Mononuclear cell (primary cell): ENCODE data around the gene BARHL1. TPM values are rescaled to one million over a fixed set of nuclear protein-coding genes. Genes with fewer than 3 reads are reported as not detected.

Source experiments
- H3K27me3 ChIP-seq: 2 replicates; pipeline ENCODE4 v1.6.0; 2011; ENCODE audit warnings: low read length, control low read depth; ENCODE audit not compliant: insufficient read depth
- H3K4me1 ChIP-seq: 2 replicates; pipeline ENCODE4 v1.5.1; 2011; ENCODE audit warnings: mild to moderate bottlenecking, low read length, control low read depth; ENCODE audit not compliant: insufficient read depth
- H3K4me3 ChIP-seq: 2 replicates; pipeline ENCODE4 v1.5.1; 2011; ENCODE audit warnings: mild to moderate bottlenecking, low read length, moderate library complexity
- H3K9me3 ChIP-seq: 2 replicates; pipeline ENCODE4 v1.5.1; 2011; ENCODE audit warnings: low read depth, mild to moderate bottlenecking, control low read depth, low read length
- total RNA-seq: library from RNA; depleted of rRNA; stranded (reverse); fragments of >200 nt; gene quantifications from one replicate; pipeline ENCODE4 v1.2.3, GENCODE V29; 2012

BARHL1 gene
- total RNA-seq, 1 donor, result not detected

DNA sequence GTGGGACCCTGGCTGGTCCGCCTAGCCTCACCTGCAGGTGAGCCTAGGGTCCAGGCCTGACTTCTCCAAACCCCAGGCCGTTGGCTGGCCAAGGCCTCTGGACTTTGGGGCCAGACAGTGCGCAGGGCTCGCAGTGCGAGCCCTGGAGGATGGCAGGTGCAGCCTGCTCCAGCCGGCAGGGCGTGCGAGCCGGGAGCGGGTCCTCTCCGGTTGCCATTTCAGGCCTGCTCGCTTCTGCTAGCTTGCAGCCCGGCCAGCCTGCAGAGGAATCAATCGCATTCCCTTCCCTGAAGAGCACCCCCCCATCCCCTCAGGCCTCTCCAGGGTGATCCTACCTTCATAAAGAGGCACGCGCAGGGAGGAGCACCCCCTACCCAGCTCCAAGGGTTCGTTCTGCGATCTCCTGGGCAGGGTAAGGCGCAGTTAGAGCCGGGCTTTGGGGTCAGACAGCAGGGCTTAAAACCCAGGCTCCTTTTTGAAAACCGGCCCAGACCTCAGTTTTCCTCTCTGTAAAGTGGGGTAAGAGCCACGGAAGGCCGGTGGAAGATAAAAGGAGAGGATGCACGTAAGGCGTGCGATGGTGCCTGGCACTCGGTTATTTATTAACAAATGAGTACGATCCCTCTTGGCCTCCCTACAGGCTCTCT lies 6.2 kb downstream of the BARHL1 start:
- no peaks in the 10 kb centered on the region for H3K9me3 ChIP-seq
- peaks cover 76% of the 10 kb centered on the region for H3K27me3 ChIP-seq
- H3K4me3 ChIP-seq, result no peak overlapping the region
- H3K4me1 ChIP-seq, result peaks cover 9% of the 10 kb centered on the region

DNA sequence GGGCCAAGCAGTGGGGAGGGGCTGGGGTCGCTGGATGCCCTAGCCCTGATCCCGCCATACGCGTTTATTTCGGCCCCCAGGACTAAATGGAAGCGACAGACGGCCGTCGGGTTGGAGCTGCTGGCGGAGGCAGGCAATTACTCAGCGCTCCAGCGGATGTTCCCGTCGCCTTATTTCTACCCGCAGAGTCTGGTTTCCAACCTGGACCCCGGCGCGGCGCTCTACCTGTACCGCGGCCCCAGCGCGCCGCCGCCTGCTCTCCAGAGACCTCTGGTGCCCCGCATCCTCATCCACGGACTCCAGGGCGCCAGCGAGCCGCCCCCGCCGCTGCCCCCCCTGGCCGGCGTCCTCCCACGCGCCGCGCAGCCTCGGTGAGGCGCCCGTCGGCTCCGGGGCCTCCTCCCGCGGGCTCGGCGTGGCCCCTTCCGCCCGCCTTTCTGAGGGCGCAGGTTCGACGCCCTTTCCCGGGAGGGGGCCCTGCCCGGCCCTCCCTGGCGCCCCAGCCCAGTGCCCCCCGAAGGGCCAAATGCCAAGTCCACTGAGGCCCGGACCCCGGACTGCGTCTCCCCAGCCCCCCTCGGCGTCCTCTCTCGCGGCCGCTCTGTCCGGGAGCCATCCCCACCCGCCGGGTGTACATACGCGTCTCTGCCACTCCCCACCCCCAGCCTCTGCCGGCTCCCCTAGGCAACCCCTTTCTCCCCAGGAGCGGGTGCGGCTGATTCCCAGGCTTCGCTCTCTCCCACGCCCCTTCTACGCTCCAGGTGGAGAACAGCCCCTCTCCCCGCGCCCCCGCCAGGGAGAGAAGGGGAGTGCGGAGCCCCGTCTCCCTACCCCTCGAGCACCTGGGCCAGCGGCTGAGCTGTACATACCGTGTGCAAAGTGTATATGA lies 7.0 kb downstream of the BARHL1 start:
- no peaks in the 10 kb centered on the region for H3K9me3 ChIP-seq

DNA sequence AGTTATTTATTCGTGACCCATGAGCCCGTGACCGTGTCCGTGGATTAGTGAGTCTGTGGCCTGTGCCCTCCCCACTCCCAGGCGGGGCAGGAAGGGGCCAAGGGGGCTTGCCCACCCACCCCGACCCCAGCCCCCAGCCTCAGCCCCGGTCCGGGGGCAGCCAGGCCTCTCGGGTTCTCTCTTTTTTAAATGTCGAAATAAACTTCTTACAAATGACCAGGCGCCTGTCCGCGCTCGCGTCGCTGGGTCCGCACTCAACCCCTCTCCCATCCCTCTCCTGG lies 7.6 kb downstream of the BARHL1 start:
- H3K4me1 ChIP-seq, result peaks cover 9% of the 10 kb centered on the region
- peaks cover 64% of the 10 kb centered on the region for H3K27me3 ChIP-seq
- H3K9me3 ChIP-seq, result no peaks in the 10 kb centered on the region

More for the DNA sequence above, 7.0 kb downstream of the BARHL1 start:
- H3K27me3 ChIP-seq, result peaks cover 70% of the 10 kb centered on the region
- H3K4me3 ChIP-seq, result no peak overlapping the region
- peaks cover 9% of the 10 kb centered on the region for H3K4me1 ChIP-seq

GRCh38 chr9:132590318-132591182 lies 8.1 kb downstream of the BARHL1 start:
- Histone ChIP-seq H3K4me1 (peaks cover 9% of the 10 kb centered on the region), H3K27me3 (peaks cover 59% of the 10 kb centered on the region), H3K4me3 (no peak overlapping the region), H3K9me3 (no peaks in the 10 kb centered on the region)

More for the DNA sequence above, 7.6 kb downstream of the BARHL1 start:
- H3K4me3 ChIP-seq, result no peak overlapping the region

- H3K9me3 ChIP-seq, result no peaks in the 10 kb centered on the region
- peaks cover 52% of the 10 kb centered on the region for H3K27me3 ChIP-seq
- peaks cover 10% of the 10 kb centered on the region for H3K4me1 ChIP-seq
- no peak overlapping the region for H3K4me3 ChIP-seq
These were observed 8.8 kb downstream of the BARHL1 start for GRCh38 chr9:132591244-132591643.

DNA sequence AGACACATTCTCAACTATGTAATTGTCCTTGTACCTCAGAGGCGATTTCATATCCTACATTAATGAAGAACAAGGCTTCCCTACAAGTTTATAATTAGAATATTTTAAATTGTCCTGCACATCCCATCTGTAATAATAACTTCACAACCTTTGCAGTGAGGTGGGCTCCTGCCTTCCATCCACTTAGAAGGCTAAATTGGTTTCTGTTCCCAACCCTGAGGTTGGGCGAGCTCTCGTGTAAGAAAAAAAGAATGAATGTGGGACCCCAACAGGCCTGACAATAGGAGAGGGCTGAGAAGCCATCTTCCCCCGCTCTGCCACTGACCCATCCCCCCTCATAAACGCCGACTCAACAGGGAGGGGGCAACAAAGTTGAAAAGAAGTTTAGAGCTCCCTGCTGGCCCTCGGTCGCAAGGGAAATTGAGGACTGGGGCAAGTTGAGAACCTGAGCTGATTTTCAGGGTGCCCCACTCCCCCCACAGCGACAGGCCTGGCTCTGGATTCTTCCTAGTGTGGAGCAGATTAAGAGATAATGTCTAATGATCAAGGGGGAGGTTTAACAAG lies 9.4 kb downstream of the BARHL1 start:
- Histone ChIP-seq H3K9me3 (no peaks in the 10 kb centered on the region), H3K4me1 (peaks cover 7% of the 10 kb centered on the region), H3K27me3 (peaks cover 46% of the 10 kb centered on the region), H3K4me3 (no peak overlapping the region)

GRCh38 chr9:132592451-132592850 lies 10.0 kb downstream of the BARHL1 start:
- no peak overlapping the region for H3K4me3 ChIP-seq
- no peaks in the 10 kb centered on the region for H3K9me3 ChIP-seq
- peaks cover 4% of the 10 kb centered on the region for H3K4me1 ChIP-seq
- H3K27me3 ChIP-seq, result peaks cover 40% of the 10 kb centered on the region

DNA sequence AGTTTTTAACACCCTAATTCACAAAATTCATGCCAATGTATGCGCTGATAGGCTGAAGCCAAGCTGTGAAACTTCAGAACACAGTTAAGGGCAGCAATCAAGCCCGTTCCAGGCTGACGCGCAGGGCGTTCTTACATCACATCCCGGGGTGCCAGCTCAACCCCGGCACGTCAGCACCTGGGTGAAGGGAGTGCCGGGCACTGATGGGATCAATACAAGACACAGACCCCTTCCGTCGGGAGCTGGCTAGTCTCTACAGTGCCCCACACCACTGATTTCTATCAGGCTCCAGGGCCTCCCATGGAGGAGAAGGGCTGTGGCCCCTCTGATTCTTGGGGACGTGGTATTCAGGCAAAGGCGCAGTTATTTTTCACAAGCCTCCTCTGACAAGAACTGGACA lies 12.0 kb downstream of the BARHL1 start:
- H3K27me3 ChIP-seq, result peaks cover 23% of the 10 kb centered on the region
- no peaks in the 10 kb centered on the region for H3K9me3 ChIP-seq
- peaks cover 4% of the 10 kb centered on the region for H3K4me1 ChIP-seq
- H3K4me3 ChIP-seq, result no peak overlapping the region

DNA sequence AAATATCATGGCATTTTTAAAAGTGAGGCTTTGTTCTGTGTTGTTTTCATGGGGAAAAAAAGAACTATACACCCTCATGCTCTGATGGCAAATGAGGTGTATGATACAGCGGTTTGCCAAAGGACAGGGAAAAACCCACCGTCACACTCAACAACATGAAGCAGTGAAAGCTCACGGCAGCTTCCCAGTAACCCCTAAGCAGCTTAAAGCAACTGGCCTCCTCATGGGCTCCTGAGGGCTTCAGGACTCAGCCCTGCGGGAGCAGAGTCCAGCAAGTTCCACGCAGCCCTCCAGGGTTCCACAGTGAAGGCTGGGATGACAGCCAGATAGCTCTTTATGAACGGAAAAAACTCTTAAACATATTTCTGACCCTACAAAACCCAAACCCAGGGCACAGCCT lies 12.9 kb downstream of the BARHL1 start:
- Histone ChIP-seq H3K4me3 (no peak overlapping the region), H3K9me3 (no peaks in the 10 kb centered on the region), H3K27me3 (peaks cover 19% of the 10 kb centered on the region), H3K4me1 (peaks cover 4% of the 10 kb centered on the region)

DNA sequence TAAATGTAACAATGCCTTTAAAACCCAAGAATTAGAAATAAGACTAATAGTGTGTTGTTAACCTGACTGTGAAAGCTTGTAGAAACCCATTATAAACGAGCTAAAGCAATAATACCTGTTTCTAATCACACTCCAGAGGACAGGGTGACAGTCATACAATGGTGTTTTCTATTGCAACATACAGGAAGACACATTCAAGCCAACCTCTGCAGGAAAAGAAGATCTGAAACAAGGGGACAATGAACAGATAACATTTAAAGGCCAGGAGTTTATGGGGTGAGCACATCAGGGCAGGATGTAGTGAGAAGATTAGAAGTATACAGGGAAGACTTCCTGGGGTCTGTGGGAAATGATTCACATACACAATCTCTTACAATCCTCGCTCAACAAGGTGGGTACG lies 13.8 kb downstream of the BARHL1 start:
- Histone ChIP-seq H3K4me3 (no peak overlapping the region), H3K9me3 (no peaks in the 10 kb centered on the region), H3K27me3 (peaks cover 13% of the 10 kb centered on the region), H3K4me1 (peaks cover 4% of the 10 kb centered on the region)

DNA sequence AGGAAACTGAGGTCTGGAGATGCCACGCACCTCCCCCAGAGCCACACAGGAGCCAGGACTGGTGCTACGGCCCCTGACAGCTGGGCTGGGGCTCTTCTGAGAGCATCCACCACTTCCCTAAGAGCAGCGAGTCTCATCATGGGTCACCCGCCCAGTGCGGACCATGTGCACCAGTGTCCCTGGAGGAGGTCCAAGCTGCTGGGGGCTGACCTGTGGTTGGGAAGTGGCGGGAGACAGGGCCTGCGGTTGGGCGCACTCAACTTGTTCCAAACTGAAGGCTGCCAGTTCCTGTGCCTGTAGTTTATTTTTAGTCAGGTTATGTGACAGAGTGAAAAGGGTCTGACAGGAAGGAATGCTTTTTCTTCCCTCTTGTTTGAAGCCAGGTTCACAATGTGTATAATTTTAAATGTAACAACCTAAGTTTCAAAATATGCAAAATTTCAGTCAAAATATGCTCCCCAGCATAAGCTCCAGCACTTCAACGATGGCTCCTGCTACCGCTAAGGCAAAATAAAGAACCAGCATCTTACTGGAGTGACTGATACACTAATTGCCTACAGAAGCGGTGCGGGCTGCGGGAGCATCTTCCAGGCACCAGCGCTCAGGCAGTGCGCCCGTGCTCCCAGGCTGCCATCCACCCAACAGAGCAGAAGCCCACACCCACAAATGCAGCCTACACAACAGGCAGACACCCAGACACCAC lies 14.8 kb downstream of the BARHL1 start:
- Histone ChIP-seq H3K27me3 (peaks cover 2% of the 10 kb centered on the region), H3K4me1 (peaks cover 4% of the 10 kb centered on the region), H3K4me3 (no peak overlapping the region), H3K9me3 (no peaks in the 10 kb centered on the region)

GRCh38 chr9:132600326-132600984 lies 18.0 kb downstream of the BARHL1 start:
- Histone ChIP-seq H3K4me1 (peaks cover 4% of the 10 kb centered on the region), H3K4me3 (no peak overlapping the region), H3K9me3 (no peaks in the 10 kb centered on the region), H3K27me3 (no peaks in the 10 kb centered on the region)

GRCh38 chr9:132602207-132602606 lies 19.8 kb downstream of the BARHL1 start:
- H3K9me3 ChIP-seq, result no peaks in the 10 kb centered on the region
- no peaks in the 10 kb centered on the region for H3K4me1 ChIP-seq
- H3K4me3 ChIP-seq, result no peak overlapping the region
- H3K27me3 ChIP-seq, result no peaks in the 10 kb centered on the region

GRCh38 chr9:132605387-132605786 lies 23.0 kb downstream of the BARHL1 start:
- H3K4me3 ChIP-seq, result no peak overlapping the region
- H3K4me1 ChIP-seq, result no peaks in the 10 kb centered on the region
- H3K27me3 ChIP-seq, result no peaks in the 10 kb centered on the region
- no peaks in the 10 kb centered on the region for H3K9me3 ChIP-seq
